PC-3 (cell line): ENCODE measurements around the gene UBQLNL. TPM values are rescaled to one million over a fixed set of nuclear protein-coding genes. Genes with fewer than 3 reads are reported as not detected.

Experiments
- ATAC-seq: fragments of 200-7000 bp; cut with Tn5 transposase; 2 replicates; pipeline ENCODE4 v1.9.1; 2020; ENCODE audit warnings: mild to moderate bottlenecking, moderate library complexity
- BruUV-seq: library from RNA; stranded (reverse); fragments of 400-500 nt; replicated peaks from 2 replicates; lab custom pipeline; 2021; lab: Mats Ljungman, UMichigan
- CTCF ChIA-PET: fragments of 300-600 bp; sonication (Branson Sonifier 250); formaldehyde crosslinking; loops from one replicate; lab custom pipeline; 2022; ENCODE audit warnings: antibody characterized with exemption; lab: Charles Lee
- POLR2A ChIA-PET: fragments of 300-600 bp; sonication (Branson Sonifier 250); formaldehyde crosslinking; loops from one replicate; lab custom pipeline; 2022; ENCODE audit warnings: antibody characterized with exemption; ENCODE audit not compliant: unreplicated experiment; lab: Charles Lee
- DNase-seq: peaks from one replicate; pipeline ENCODE4 v3.0.0-alpha.2; 2015
- H2AFZ ChIP-seq: fragments of 300-600 bp; sonication (generic); 2 replicates; pipeline ENCODE4 v1.6.0; 2016; ENCODE audit warnings: antibody characterized with exemption, low read length
- H3F3A ChIP-seq: fragments of 300-600 bp; sonication (generic); one replicate; pipeline ENCODE4 v1.6.0; 2017; ENCODE audit warnings: antibody characterized with exemption, low read length, control low read depth, mild to moderate bottlenecking; ENCODE audit not compliant: unreplicated experiment
- H3K27ac ChIP-seq: fragments of 300-600 bp; sonication (generic); 2 replicates; pipeline ENCODE4 v1.5.1; 2016; ENCODE audit warnings: mild to moderate bottlenecking, low read length
- H3K27me3 ChIP-seq: fragments of 300-600 bp; sonication (generic); 2 replicates; pipeline ENCODE4 v1.6.1; 2016; ENCODE audit warnings: low read length, mixed read lengths
- H3K36me3 ChIP-seq: fragments of 300-600 bp; sonication (generic); 2 replicates; pipeline ENCODE4 v1.6.1; 2016; ENCODE audit warnings: low read depth, mixed run types, low read length, mixed read lengths
- H3K4me1 ChIP-seq: fragments of 300-600 bp; sonication (generic); 2 replicates; pipeline ENCODE4 v1.5.1; 2016; ENCODE audit warnings: low read length; ENCODE audit not compliant: insufficient read depth
- H3K4me2 ChIP-seq: fragments of 300-600 bp; sonication (generic); 2 replicates; pipeline ENCODE4 v1.6.0; 2016; ENCODE audit warnings: low read length
- H3K4me3 ChIP-seq: fragments of 300-600 bp; sonication (generic); 2 replicates; pipeline ENCODE4 v1.5.1; 2016; ENCODE audit warnings: mild to moderate bottlenecking, low read length, mixed read lengths
- H3K79me2 ChIP-seq: fragments of 300-600 bp; sonication (generic); 2 replicates; pipeline ENCODE4 v1.6.1; 2017; ENCODE audit warnings: low read length, mixed read lengths
- H3K9ac ChIP-seq: fragments of 300-600 bp; sonication (generic); 2 replicates; pipeline ENCODE4 v1.6.0; 2016; ENCODE audit warnings: mild to moderate bottlenecking, low read length
- H3K9me2 ChIP-seq: fragments of 300-600 bp; sonication (generic); replicated peaks from 2 replicates; pipeline ENCODE4 v1.6.1; 2016; ENCODE audit warnings: mixed run types, low read length, mixed read lengths
- H3K9me3 ChIP-seq: fragments of 300-600 bp; sonication (generic); 2 replicates; pipeline ENCODE4 v1.6.1; 2016; ENCODE audit warnings: low read length, mixed read lengths
- H4K20me1 ChIP-seq: fragments of 300-600 bp; sonication (generic); 2 replicates; pipeline ENCODE4 v1.6.1; 2016; ENCODE audit warnings: low read length, mixed read lengths
- CTCF ChIP-seq: fragments of 300-600 bp; sonication (generic); conservative IDR thresholded peaks from 2 replicates; pipeline ENCODE4 v1.5.1; 2017; ENCODE audit warnings: antibody characterized with exemption, low read depth, mild to moderate bottlenecking, low read length
- EZH2 ChIP-seq: fragments of 300-600 bp; sonication (generic); IDR thresholded peaks from one replicate; pipeline ENCODE4 v1.6.1; 2017; ENCODE audit warnings: antibody characterized with exemption, mild to moderate bottlenecking, low read length; ENCODE audit not compliant: unreplicated experiment
- EZH2phosphoT487 ChIP-seq: fragments of 300-600 bp; sonication (generic); IDR thresholded peaks from 2 replicates; pipeline ENCODE4 v1.6.1; 2018; ENCODE audit warnings: mild to moderate bottlenecking, antibody characterized with exemption, low read length, borderline replicate concordance
- intact Hi-C: fragments of 100-400 bp; cut with micrococcal nuclease; formaldehyde crosslinking; loops from 2 replicates; pipeline ENCODE4 v1.9.0; 2023
- total RNA-seq: library from RNA; depleted of rRNA; stranded (reverse); fragments of >200 nt; gene quantifications from 2 replicates; pipeline ENCODE4 v1.2.3, GENCODE V29; 2014

The UBQLNL gene
- total RNA-seq, 1 experiment from 2014 or later, result not detected

- DNase-seq (no peak), ATAC-seq (no peak)
- Histone ChIP-seq H3K4me3 (no peak within 1 kb of the TSS), H3K4me2 (no peak within 1 kb of the TSS), H3K4me1 (no peaks in the 10 kb centered on the region), H3K27me3 (peaks cover 9% of the 10 kb centered on the region; the same call in 1 of the 2 replicates), H3K36me3 (no peaks in the 10 kb centered on the region), H3K9ac (no peak within 1 kb of the TSS), H3F3A (no peaks in the 10 kb centered on the region), H3K79me2 (no peaks in the 10 kb centered on the region), H3K27ac (no peak within 1 kb of the TSS), H2AFZ (no peak within 1 kb of the TSS), H3K9me2 (no peaks in the 10 kb centered on the region), H3K9me3 (no peaks in the 10 kb centered on the region), H4K20me1 (no peaks in the 10 kb centered on the region)
- ChIA-PET CTCF (no interaction called here), POLR2A (no interaction called here)
- TF ChIP-seq EZH2phosphoT487 (no peak), CTCF (no peak), EZH2 (no peak)
- BruUV-seq, result no TSS peak
- intact Hi-C loops, result no loop called here
Observed at GRCh38 chr11:5488385-5488784, 28.1 kb downstream of the UBQLNL start, which contains the start of gene OR52D1. Gene OR52D1, plus strand, starts transcription at chr11:5488685. Its CDS starts 22 bp downstream, at chr11:5488707.

- Histone ChIP-seq H3K4me2 (no peak overlapping the region), H3F3A (no peaks in the 10 kb centered on the region), H3K9ac (no peak overlapping the region), H3K27ac (no peak overlapping the region), H3K9me3 (no peaks in the 10 kb centered on the region), H3K4me3 (no peak overlapping the region), H4K20me1 (no peaks in the 10 kb centered on the region), H3K27me3 (peaks cover 9% of the 10 kb centered on the region; the same call in 1 of the 2 replicates), H3K4me1 (no peaks in the 10 kb centered on the region), H3K36me3 (no peaks in the 10 kb centered on the region), H3K9me2 (no peaks in the 10 kb centered on the region), H3K79me2 (no peaks in the 10 kb centered on the region), H2AFZ (no peak overlapping the region)
- POLR2A ChIA-PET, result no interaction called here
- DNase-seq (no peak), ATAC-seq (no peak)
- TF ChIP-seq CTCF (no peak), EZH2 (no peak), EZH2phosphoT487 (no peak)
- CTCF ChIA-PET, result no interaction called here
- intact Hi-C loops, result no loop called here
- BruUV-seq, result no TSS peak
Observed at GRCh38 chr11:5486421-5486820, 30.1 kb downstream of the UBQLNL start.

- no TSS peak for BruUV-seq
- intact Hi-C loops, result no loop called here
- H4K20me1 ChIP-seq, result no peaks in the 10 kb centered on the region
Observed at GRCh38 chr11:5486003-5486402, 30.5 kb downstream of the UBQLNL start.

More at GRCh38 chr11:5486003-5486402, 30.5 kb downstream of the UBQLNL start:
- H3K4me1 ChIP-seq, result no peaks in the 10 kb centered on the region
- no peak overlapping the region for H3K4me2 ChIP-seq
- no peaks in the 10 kb centered on the region for H3K36me3 ChIP-seq
- ATAC-seq (no peak), DNase-seq (no peak)
- H3K9me3 ChIP-seq, result no peaks in the 10 kb centered on the region
- H3K9me2 ChIP-seq, result no peaks in the 10 kb centered on the region
- CTCF ChIA-PET, result no interaction called here
- POLR2A ChIA-PET, result no interaction called here
- H3K9ac ChIP-seq, result no peak overlapping the region
- TF ChIP-seq EZH2 (no peak), CTCF (no peak), EZH2phosphoT487 (no peak)
- peaks cover 9% of the 10 kb centered on the region; the same call in 1 of the 2 replicates for H3K27me3 ChIP-seq
- no peak overlapping the region for H3K27ac ChIP-seq
- no peak overlapping the region for H2AFZ ChIP-seq
- no peak overlapping the region for H3K4me3 ChIP-seq
- H3F3A ChIP-seq, result no peaks in the 10 kb centered on the region
- H3K79me2 ChIP-seq, result no peaks in the 10 kb centered on the region
